Neural cell (in vitro differentiated cells): ENCODE results near the gene BSN. TPM values are rescaled to one million over a fixed set of nuclear protein-coding genes. Genes with fewer than 3 reads are reported as not detected.

ENCODE experiments used
- H2AFZ ChIP-seq: fragments of 200-600, 300-800 bp; sonication (generic), shearing (Covaris generic); 2 replicates; pipeline ENCODE4 v1.6.0; 2014; ENCODE audit warnings: low read depth, mild to moderate bottlenecking, antibody characterized with exemption, low read length, moderate library complexity
- H3F3A ChIP-seq: fragments of 200-600 bp; shearing (Covaris generic); 2 replicates; pipeline ENCODE4 v1.6.1; 2016; ENCODE audit warnings: mild to moderate bottlenecking, moderate library complexity, mixed read lengths, antibody characterized with exemption, low read length; ENCODE audit not compliant: insufficient read depth, poor library complexity, severe bottlenecking
- H3K27ac ChIP-seq: fragments of 200-600, 300-800 bp; sonication (generic), shearing (Covaris generic); 2 replicates; pipeline ENCODE4 v1.5.1; 2014; ENCODE audit warnings: mild to moderate bottlenecking, low read length, moderate library complexity
- H3K27me3 ChIP-seq: fragments of 300-800, 200-600 bp; sonication (generic), shearing (Covaris generic); 2 replicates; pipeline ENCODE4 v1.6.0; 2014; ENCODE audit warnings: mild to moderate bottlenecking, low read depth, low read length, moderate library complexity; ENCODE audit not compliant: insufficient read depth
- H3K36me3 ChIP-seq: fragments of 300-800, 200-600 bp; sonication (generic), shearing (Covaris generic); 2 replicates; pipeline ENCODE4 v1.5.1; 2014; ENCODE audit warnings: mild to moderate bottlenecking, antibody characterized with exemption, low read length, moderate library complexity; ENCODE audit not compliant: insufficient read depth
- H3K4me2 ChIP-seq: fragments of 300-800, 200-600 bp; sonication (generic), shearing (Covaris generic); 2 replicates; pipeline ENCODE4 v1.6.0; 2014; ENCODE audit warnings: mild to moderate bottlenecking, low read length
- H3K4me3 ChIP-seq: fragments of 300-800, 200-600 bp; sonication (generic), shearing (Covaris generic); 2 replicates; pipeline ENCODE4 v1.5.1; 2014; ENCODE audit warnings: mild to moderate bottlenecking, low read length, moderate library complexity
- H3K79me2 ChIP-seq: fragments of 200-600 bp; shearing (Covaris generic); replicated peaks from 2 replicates; pipeline ENCODE4 v1.6.0; 2014; ENCODE audit warnings: mild to moderate bottlenecking, low read length, moderate library complexity; ENCODE audit not compliant: insufficient read depth
- H3K9ac ChIP-seq: fragments of 300-800, 200-600 bp; sonication (generic), shearing (Covaris generic); 2 replicates; pipeline ENCODE4 v1.6.1; 2016; ENCODE audit warnings: mild to moderate bottlenecking, low read length, mixed read lengths
- H3K9me2 ChIP-seq: fragments of 200-600 bp; shearing (Covaris generic); 2 replicates; pipeline ENCODE4 v1.6.1; 2016; ENCODE audit warnings: mild to moderate bottlenecking, low read length, mixed read lengths; ENCODE audit not compliant: insufficient read depth
- H3K9me3 ChIP-seq: fragments of 200-600, 300-800 bp; sonication (generic), shearing (Covaris generic); 2 replicates; pipeline ENCODE4 v1.6.1; 2016; ENCODE audit warnings: mild to moderate bottlenecking, mixed run types, low read length, moderate library complexity, mixed read lengths
- H4K20me1 ChIP-seq: fragments of 200-600 bp; shearing (Covaris generic); 2 replicates; pipeline ENCODE4 v1.6.1; 2016; ENCODE audit warnings: mild to moderate bottlenecking, mixed run types; ENCODE audit not compliant: insufficient read depth
- CTCF ChIP-seq: fragments of 450-650 bp; IDR thresholded peaks from 2 replicates; pipeline ENCODE4 v1.5.1; 2014; ENCODE audit warnings: antibody characterized with exemption, mild to moderate bottlenecking, moderate library complexity; ENCODE audit not compliant: poor library complexity, severe bottlenecking
- EP300 ChIP-seq: fragments of 450-650 bp; conservative IDR thresholded peaks from 2 replicates; pipeline ENCODE4 v1.6.1; 2014; ENCODE audit warnings: antibody characterized with exemption, mild to moderate bottlenecking, moderate library complexity; ENCODE audit not compliant: poor library complexity, severe bottlenecking
- EZH2 ChIP-seq: fragments of 200-600, 300-800 bp; shearing (Covaris generic), sonication (generic); IDR thresholded peaks from 2 replicates; pipeline ENCODE4 v1.6.1; 2014; ENCODE audit warnings: antibody characterized with exemption, low read length, borderline replicate concordance, mild to moderate bottlenecking; ENCODE audit not compliant: insufficient read depth, poor library complexity, severe bottlenecking
- MXI1 ChIP-seq: fragments of 450-650 bp; conservative IDR thresholded peaks from 2 replicates; pipeline ENCODE4 v1.6.1; 2014; ENCODE audit warnings: antibody characterized with exemption, mild to moderate bottlenecking; ENCODE audit not compliant: poor library complexity, severe bottlenecking
- POLR2AphosphoS5 ChIP-seq: IDR thresholded peaks from 2 replicates; pipeline ENCODE4 v1.6.1; 2012
- RAD21 ChIP-seq: fragments of 450-650 bp; conservative IDR thresholded peaks from 2 replicates; pipeline ENCODE4 v1.6.1; 2014; ENCODE audit warnings: antibody characterized with exemption, mild to moderate bottlenecking, moderate library complexity
- REST ChIP-seq: IDR thresholded peaks from 2 replicates; pipeline ENCODE4 v1.6.1; 2012; ENCODE audit warnings: borderline replicate concordance
- SMC3 ChIP-seq: fragments of 450-650 bp; conservative IDR thresholded peaks from 2 replicates; pipeline ENCODE4 v1.6.1; 2014; ENCODE audit warnings: antibody characterized with exemption, mild to moderate bottlenecking, moderate library complexity; ENCODE audit not compliant: poor library complexity
- TAF1 ChIP-seq: IDR thresholded peaks from 2 replicates; pipeline ENCODE4 v1.6.1; 2012; ENCODE audit warnings: low read depth
- polyA plus RNA-seq: library from polyadenylated mRNA; depleted of rRNA; stranded (reverse); fragments of >200 nt; gene quantifications from 2 replicates; pipeline ENCODE4 v1.2.3, GENCODE V29; 2014

The BSN gene
- polyA plus RNA-seq, 1 donor from 2014 or later, result 2.0 TPM

- TF ChIP-seq CTCF, result no peak
Observed at GRCh38 chr3:49665822-49666519, 111.7 kb downstream of the BSN start (continued).

- H2AFZ ChIP-seq, result no peak overlapping the region
- TF ChIP-seq REST (no peak), SMC3 (no peak), MXI1 (no peak), EZH2 (no peak), CTCF (no peak), RAD21 (no peak), TAF1 (no peak), POLR2AphosphoS5 (no peak), EP300 (no peak)
- H3K27me3 ChIP-seq, result no peaks in the 10 kb centered on the region
- no peaks in the 10 kb centered on the region for H3K9me2 ChIP-seq
- H3K27ac ChIP-seq, result no peak overlapping the region
- H3K9ac ChIP-seq, result no peak overlapping the region
- H3K36me3 ChIP-seq, result no peaks in the 10 kb centered on the region
- H3K4me3 ChIP-seq, result no peak overlapping the region
- H3K9me3 ChIP-seq, result no peaks in the 10 kb centered on the region
- H3K79me2 ChIP-seq, result no peaks in the 10 kb centered on the region
- H4K20me1 ChIP-seq, result no peaks in the 10 kb centered on the region
- no peaks in the 10 kb centered on the region for H3F3A ChIP-seq
- H3K4me2 ChIP-seq, result no peak overlapping the region
Observed at GRCh38 chr3:49666592-49666991, 112.3 kb downstream of the BSN start.
